ENCODE data around the gene OR7G2. TPM values are rescaled to one million over a fixed set of nuclear protein-coding genes. Genes with fewer than 3 reads are reported as not detected.
A peak's percentile ranks its signal among the peaks of the same experiment; 100 is the strongest.

OR7G2 gene
- total and polyA plus RNA-seq, 9 of the 15 experiments (the other 6 are each of a cell fraction or from before 2014, with no cell fraction given) = 0.20 TPM; not detected in 8

- no peak for TF ChIP-seq BCLAF1 (IDR thresholded peaks at IDR 0.05; ENCODE audit: borderline replicate concordance in 1 of 2, control insufficient read depth in 1 of 2, low read depth in 2 of 2, low read length in 1 of 2)
- peak; percentile 66 for TF ChIP-seq ZFX (CRISPR knock-in tag; IDR thresholded peaks at IDR 0.05)
- peak; percentile 29 for TF ChIP-seq ZFP36 (IDR thresholded peaks at IDR 0.05; ENCODE audit: low read depth, low read length, partially characterized antibody)
- TF ChIP-seq TCFL5 (CRISPR knock-in tag; conservative IDR thresholded peaks at IDR 0.05) = no peak
- TF ChIP-seq ZNF280B (CRISPR knock-in tag; IDR thresholded peaks at IDR 0.05) = no peak
- no peak for TF ChIP-seq E2F4 (CRISPR knock-in tag; IDR thresholded peaks at IDR 0.05; ENCODE audit: low read depth)
- TF ChIP-seq ZNF133 (CRISPR knock-in tag; IDR thresholded peaks at IDR 0.05) = no peak
- no peak for TF ChIP-seq ZNF79 (CRISPR knock-in tag; IDR thresholded peaks at IDR 0.05; ENCODE audit: low read depth)
- no peak for TF ChIP-seq FOXP4 (CRISPR knock-in tag; IDR thresholded peaks at IDR 0.05; ENCODE audit: borderline replicate concordance)
- TF ChIP-seq ZNF41 (CRISPR knock-in tag; conservative IDR thresholded peaks at IDR 0.05) = no peak
- TF ChIP-seq MEF2D (tag; conservative IDR thresholded peaks at IDR 0.05; ENCODE audit: low read depth) = no peak
These were observed 32.0 kb downstream of the OR7G2 start (continued) for GRCh38 chr19:9075064-9075949.

All from K562 (cell line).